ENCODE data around the gene NPRL2.

Gene NPRL2

DNA sequence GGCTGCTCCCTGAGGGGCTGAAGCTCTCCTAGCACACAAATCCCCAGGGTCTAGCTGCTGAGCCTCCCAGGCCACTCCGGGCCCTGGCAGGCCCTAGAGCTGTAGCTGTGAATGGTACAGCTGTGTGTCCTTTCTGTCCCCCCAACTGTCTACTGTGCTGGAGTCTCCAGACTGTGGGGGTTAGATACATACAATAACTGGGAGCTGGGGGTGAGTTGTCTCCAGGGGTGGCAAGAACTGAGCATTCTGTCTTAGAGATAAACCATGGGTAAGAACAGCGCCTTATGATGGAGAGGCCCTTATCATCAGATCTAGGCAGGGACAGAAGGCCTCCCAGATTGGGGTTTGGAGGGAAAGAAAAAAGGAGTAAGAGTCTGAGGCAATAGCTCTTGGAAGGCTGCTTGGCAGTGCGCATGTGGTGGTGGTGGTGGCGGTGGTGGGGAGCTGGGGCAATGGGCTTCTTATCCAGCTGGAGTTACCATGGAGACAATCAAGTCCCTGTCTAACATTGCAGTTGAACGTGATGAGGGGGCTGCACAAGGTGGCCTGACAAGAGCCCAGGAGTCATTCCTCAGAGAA, 3.7 kb upstream of the NPRL2 start:
- TF ChIP-seq, protein P1, sequence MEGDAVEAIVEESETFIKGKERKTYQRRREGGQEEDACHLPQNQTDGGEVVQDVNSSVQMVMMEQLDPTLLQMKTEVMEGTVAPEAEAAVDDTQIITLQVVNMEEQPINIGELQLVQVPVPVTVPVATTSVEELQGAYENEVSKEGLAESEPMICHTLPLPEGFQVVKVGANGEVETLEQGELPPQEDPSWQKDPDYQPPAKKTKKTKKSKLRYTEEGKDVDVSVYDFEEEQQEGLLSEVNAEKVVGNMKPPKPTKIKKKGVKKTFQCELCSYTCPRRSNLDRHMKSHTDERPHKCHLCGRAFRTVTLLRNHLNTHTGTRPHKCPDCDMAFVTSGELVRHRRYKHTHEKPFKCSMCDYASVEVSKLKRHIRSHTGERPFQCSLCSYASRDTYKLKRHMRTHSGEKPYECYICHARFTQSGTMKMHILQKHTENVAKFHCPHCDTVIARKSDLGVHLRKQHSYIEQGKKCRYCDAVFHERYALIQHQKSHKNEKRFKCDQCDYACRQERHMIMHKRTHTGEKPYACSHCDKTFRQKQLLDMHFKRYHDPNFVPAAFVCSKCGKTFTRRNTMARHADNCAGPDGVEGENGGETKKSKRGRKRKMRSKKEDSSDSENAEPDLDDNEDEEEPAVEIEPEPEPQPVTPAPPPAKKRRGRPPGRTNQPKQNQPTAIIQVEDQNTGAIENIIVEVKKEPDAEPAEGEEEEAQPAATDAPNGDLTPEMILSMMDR (IDR thresholded peaks at IDR 0.05; ENCODE audit: extremely low read depth, missing control alignments), result no peak
- no peak for DNase-seq (ENCODE audit: low spot score)

DNA sequence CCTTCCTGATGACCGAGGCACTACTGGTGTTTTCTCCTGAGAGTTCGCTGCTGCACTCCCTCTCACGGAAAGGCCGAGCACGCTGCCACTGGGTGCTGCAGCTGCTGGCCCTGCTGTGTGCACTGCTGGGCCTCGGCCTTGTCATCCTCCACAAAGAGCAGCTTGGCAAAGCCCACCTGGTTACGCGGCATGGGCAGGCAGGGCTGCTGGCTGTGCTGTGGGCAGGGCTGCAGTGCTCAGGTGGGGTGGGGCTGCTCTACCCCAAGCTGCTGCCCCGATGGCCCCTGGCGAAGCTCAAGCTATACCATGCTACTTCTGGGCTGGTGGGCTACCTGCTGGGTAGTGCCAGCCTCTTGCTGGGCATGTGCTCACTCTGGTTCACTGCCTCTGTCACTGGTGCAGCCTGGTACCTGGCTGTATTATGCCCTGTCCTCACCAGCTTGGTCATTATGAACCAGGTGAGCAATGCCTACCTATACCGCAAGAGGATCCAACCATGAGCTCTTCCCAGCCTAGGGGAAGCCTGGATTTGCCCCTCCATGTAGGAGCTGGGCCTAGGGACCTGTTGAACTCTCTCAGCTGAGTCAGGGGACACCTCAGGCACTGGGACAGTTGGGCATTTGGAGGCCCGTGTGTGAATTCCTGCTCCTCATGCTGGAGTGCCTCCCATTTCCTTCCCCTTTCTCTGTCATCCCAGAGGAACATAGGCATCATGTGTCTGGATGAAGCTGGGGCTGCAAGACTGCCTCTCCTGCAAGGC, 2.9 kb upstream of the NPRL2 start:
- no peak for DNase-seq (ENCODE audit: low spot score)
- TF ChIP-seq, protein P1 (IDR thresholded peaks at IDR 0.05; ENCODE audit: extremely low read depth, missing control alignments), result no peak

GRCh38 chr3:50352781-50353180, 2.2 kb upstream of the NPRL2 start:
- no peak for DNase-seq (ENCODE audit: low spot score)
- TF ChIP-seq, protein P1 (IDR thresholded peaks at IDR 0.05; ENCODE audit: extremely low read depth, missing control alignments), result no peak

GRCh38 chr3:50351323-50351697, 735 bp upstream of the NPRL2 start:
- no peak for DNase-seq (ENCODE audit: low spot score)
- TF ChIP-seq, protein P1 (IDR thresholded peaks at IDR 0.05; ENCODE audit: extremely low read depth, missing control alignments), result no peak

DNA sequence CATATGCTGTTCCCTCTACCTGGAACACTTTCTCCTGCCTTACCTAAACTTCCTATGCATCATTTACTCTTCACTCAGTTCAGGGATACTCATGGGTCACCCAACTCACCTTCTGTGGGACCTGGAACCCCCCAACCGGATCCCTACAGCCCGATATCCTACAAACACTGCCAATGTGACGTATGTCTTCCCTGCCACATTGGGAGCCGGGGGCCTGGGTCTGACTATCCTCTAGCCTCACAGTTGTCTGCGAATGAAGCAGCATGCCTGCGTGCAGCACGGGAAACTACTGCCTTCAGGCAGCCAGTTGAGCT, 405 bp downstream of the NPRL2 start:
- DNase-seq (ENCODE audit: low spot score), result no peak
- TF ChIP-seq, protein P1 (IDR thresholded peaks at IDR 0.05; ENCODE audit: extremely low read depth, missing control alignments), result no peak

DNA sequence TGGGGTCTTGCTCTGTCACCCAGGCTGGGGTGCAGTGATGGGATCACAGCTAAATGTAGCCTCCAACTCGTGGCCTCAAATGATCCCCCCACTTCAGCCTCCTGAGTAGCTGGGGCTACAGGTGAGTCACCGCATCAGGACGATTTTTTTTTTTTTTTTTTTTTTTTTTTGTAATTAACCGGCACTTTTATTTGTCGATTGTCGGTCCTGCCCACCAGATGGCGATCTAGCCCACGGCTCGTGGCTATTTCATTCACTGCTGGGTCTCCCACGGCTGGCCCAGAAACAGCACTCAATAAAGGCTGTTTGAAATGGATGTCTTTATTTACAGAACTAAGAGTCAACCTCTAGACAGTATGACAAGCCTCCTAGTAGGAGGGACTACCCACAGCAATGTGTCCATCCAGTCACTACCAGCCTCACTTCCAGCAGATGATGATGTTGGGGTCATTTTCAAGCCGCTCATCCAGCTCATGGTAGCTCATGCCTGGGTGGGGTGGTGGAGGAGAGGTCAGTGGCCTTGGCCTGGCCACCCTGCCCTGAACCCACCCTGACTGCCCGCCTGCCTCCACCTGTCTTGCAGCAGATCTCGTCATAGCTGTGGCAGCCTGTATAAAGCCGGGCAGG, 3.3 kb downstream of the NPRL2 start:
- TF ChIP-seq, protein P1 (IDR thresholded peaks at IDR 0.05; ENCODE audit: extremely low read depth, missing control alignments), result peak; percentile 39
- peak; percentile 68 for DNase-seq (ENCODE audit: low spot score)

- DNase-seq (ENCODE audit: low spot score), result peak; percentile 85
Measured at GRCh38 chr3:50345586-50346234, 4.9 kb downstream of the NPRL2 start, which contains the start of gene ZMYND10. Gene ZMYND10, minus strand, starts transcription at chr3:50345732. Its CDS starts 153 bp downstream, at chr3:50345579.

More at GRCh38 chr3:50345586-50346234, 4.9 kb downstream of the NPRL2 start, which contains the start of gene ZMYND10:
- TF ChIP-seq, protein P1 (IDR thresholded peaks at IDR 0.05; ENCODE audit: extremely low read depth, missing control alignments), result no peak

Measured in GM20000 (cell line).